ENCODE data around the gene HMGN3.

GRCh38 chr6:79246891-79247290 lies 12.4 kb upstream of the HMGN3 start:
- TF ChIP-seq CTCF (optimal IDR thresholded peaks at IDR 0.05 in 1 of 3, IDR thresholded peaks at IDR 0.05 in 1 of 3, conservative IDR thresholded peaks at IDR 0.05 in 1 of 3; ENCODE audit: extremely low read depth in 1 of 3, insufficient read depth in 2 of 3, low read length in 3 of 3) (no peak), EZH2 (IDR thresholded peaks at IDR 0.05; ENCODE audit: low read length) (no peak)

Measured in keratinocyte (primary cell).